DMS53 treated with DMSO at 0.1 percent for 48 hours (cell line): ENCODE measurements around the gene PALLD.
"Not testable (repeated sequence)": the region's sequence is repeated elsewhere in the genome, so short reads cannot be mapped to it uniquely, and the experiment has no call there.

Experiments
- DNase-seq: peaks from one replicate; lab custom pipeline; 2025; ENCODE audit not compliant: unreplicated experiment; lab: John Stamatoyannopoulos, UW

PALLD gene

GRCh38 chr4:168930413-168931196 lies 433.8 kb downstream of the PALLD start:
- no peak for DNase-seq

- no peak for DNase-seq
Observed at GRCh38 chr4:168931215-168931650, 434.4 kb downstream of the PALLD start.

- DNase-seq: no peak
Observed at GRCh38 chr4:168932138-168932537, 435.3 kb downstream of the PALLD start.

- no peak for DNase-seq
Observed at GRCh38 chr4:168933423-168933822, 436.6 kb downstream of the PALLD start.

GRCh38 chr4:168937473-168937872 lies 440.6 kb downstream of the PALLD start:
- not testable (repeated sequence) for DNase-seq

- DNase-seq: no peak
Observed at GRCh38 chr4:168942985-168943384, 446.1 kb downstream of the PALLD start.

- DNase-seq: no peak
Observed at GRCh38 chr4:168945291-168945690, 448.4 kb downstream of the PALLD start.

- DNase-seq: not testable (repeated sequence)
Observed at GRCh38 chr4:168952821-168953246, 456.0 kb downstream of the PALLD start.

GRCh38 chr4:168955674-168956073 lies 458.8 kb downstream of the PALLD start:
- DNase-seq: no peak

- DNase-seq: no peak
Observed at GRCh38 chr4:168960716-168961115, 463.9 kb downstream of the PALLD start.

- no peak for DNase-seq
Observed at GRCh38 chr4:168972596-168972995, 475.7 kb downstream of the PALLD start.
